AG04450 (cell line): ENCODE measurements around the gene ARMC8. TPM values are rescaled to one million over a fixed set of nuclear protein-coding genes. Genes with fewer than 3 reads are reported as not detected.

Experiments used
- CTCF ChIA-PET: fragments of 300-600, 350-600 bp; formaldehyde crosslinking; extraction: SDS; loops from one replicate; lab custom pipeline; 2022; ENCODE audit warnings: antibody characterized with exemption, inconsistent platforms; lab: Charles Lee
- POLR2A ChIA-PET: fragments of 350-600 bp; formaldehyde crosslinking; extraction: SDS; loops from one replicate; lab custom pipeline; 2021; ENCODE audit warnings: antibody characterized with exemption, inconsistent platforms; lab: Yijun Ruan, JAX
- DNase-seq: peaks from one replicate; pipeline ENCODE4 v3.0.0-alpha.2; 2011; ENCODE audit warnings: low read depth, low spot score
- H3K27ac ChIP-seq: one replicate; pipeline ENCODE4 v1.5.1; 2012; ENCODE audit warnings: low read depth, low read length, control low read depth
- H3K27me3 ChIP-seq: one replicate; pipeline ENCODE4 v1.6.0; 2012; ENCODE audit warnings: low read length; ENCODE audit not compliant: control insufficient read depth, insufficient read depth
- H3K4me3 ChIP-seq: 2 replicates; pipeline ENCODE4 v1.5.1; 2011; ENCODE audit warnings: mild to moderate bottlenecking, low read depth, low read length, control low read depth
- H3K9me3 ChIP-seq: 2 replicates; pipeline ENCODE4 v1.5.1; 2012; ENCODE audit warnings: low read length; ENCODE audit not compliant: control insufficient read depth, insufficient read depth
- CTCF ChIP-seq: IDR thresholded peaks from 2 replicates; pipeline ENCODE4 v1.5.1; 2011; ENCODE audit warnings: low read depth, low read length, control low read depth, inconsistent platforms
- polyA plus RNA-seq: library from polyadenylated mRNA; depleted of rRNA; stranded (reverse); fragments of >200 nt; gene quantifications from 2 replicates; pipeline ENCODE4 v1.2.3, GENCODE V29; 2011

The ARMC8 gene
- polyA plus RNA-seq, 1 experiment = 61.2 TPM

- H3K9me3 ChIP-seq = no peaks in the 10 kb centered on the region; the same call in 1 of the 2 replicates
- no peak overlapping the region for H3K27ac ChIP-seq
- no peak overlapping the region for H3K4me3 ChIP-seq
- DNase-seq = no peak
- ChIA-PET POLR2A (no interaction called here), CTCF (interaction anchor here (0.7 kb wide), 1 partner anchor 110 kb away, joined by 4 read pairs; no protein-coding TSS in a partner anchor)
- no peak for TF ChIP-seq CTCF
- peaks cover 6% of the 10 kb centered on the region for H3K27me3 ChIP-seq
Measured at GRCh38 chr3:138326866-138327595, 139.9 kb downstream of the ARMC8 start.

GRCh38 chr3:138327831-138328230 lies 140.7 kb downstream of the ARMC8 start:
- DNase-seq = no peak
- ChIA-PET POLR2A (no interaction called here), CTCF (interaction anchor here (1.1 to 2.5 kb wide), 5 partner anchors 22 to 138 kb away, joined by 3 to 11 read pairs (median 8); no protein-coding TSS in a partner anchor)
- Histone ChIP-seq H3K27ac (no peak overlapping the region), H3K27me3 (peaks cover 5% of the 10 kb centered on the region), H3K4me3 (no peak overlapping the region), H3K9me3 (no peaks in the 10 kb centered on the region; the same call in 1 of the 2 replicates)
- no peak for TF ChIP-seq CTCF

- peak; percentile 21; the same call in 1 of the 2 replicates for TF ChIP-seq CTCF
- Histone ChIP-seq H3K9me3 (no peaks in the 10 kb centered on the region; the same call in 1 of the 2 replicates), H3K27me3 (peaks cover 4% of the 10 kb centered on the region), H3K27ac (no peak overlapping the region), H3K4me3 (no peak overlapping the region)
- ChIA-PET CTCF (interaction anchor here (0.8 to 5.2 kb wide), 8 partner anchors 8 to 139 kb away, joined by 3 to 36 read pairs (median 6); partner anchors contain the start of gene MRAS), POLR2A (interaction anchor here (0.6 kb wide), 1 partner anchor 366 kb away, joined by 3 read pairs; no protein-coding TSS in a partner anchor)
- DNase-seq = no peak
Measured at GRCh38 chr3:138328341-138328740, 141.2 kb downstream of the ARMC8 start.

DNA sequence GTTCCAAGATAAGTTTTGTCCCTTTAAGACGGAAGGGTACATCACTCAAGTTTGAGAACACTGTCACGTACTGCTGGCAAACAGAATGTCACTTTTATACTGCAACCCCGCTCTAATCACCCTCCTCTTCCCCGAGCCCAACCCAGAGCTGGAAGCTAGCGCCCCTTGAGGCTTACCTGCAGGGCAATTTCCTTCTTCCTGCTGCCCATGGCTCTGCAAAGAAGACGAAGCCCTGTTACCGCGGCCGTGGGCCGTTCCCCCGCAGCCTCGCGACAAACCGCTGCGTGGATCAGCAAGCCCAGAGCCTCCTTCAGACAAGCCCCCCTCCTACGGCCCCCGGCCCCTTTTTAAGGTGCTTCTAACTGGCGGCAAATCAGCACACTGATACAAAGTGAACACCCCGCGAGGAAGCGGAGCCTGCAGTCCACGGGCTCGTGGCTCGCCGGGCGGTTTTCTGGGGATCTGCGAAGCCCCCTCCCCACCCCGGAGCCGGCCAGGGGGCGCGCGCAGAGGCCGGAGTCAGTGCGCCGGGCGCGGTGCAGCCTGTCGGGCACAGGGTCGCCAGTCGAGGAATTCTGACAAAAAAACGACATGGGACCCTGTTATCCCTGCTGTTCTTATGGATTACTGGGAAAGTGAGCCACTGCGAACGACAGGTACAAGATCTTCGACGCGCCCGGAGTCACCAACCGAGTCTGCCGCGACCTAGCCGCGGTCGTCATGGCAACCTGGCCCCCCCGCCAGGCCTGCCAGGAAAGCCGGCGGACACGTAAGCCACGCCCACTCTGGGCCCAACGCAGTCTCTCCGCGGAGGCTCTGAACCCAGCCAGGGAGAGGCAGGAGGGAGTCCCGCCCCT lies 142.3 kb downstream of the ARMC8 start, which contains the start of gene NME9:
TSS of gene NME9 (minus strand) at position 725 of the 857 bp plus-strand sequence. CDS start at position 209, 516 bp downstream.
- Histone ChIP-seq H3K4me3 (peak within 1 kb of the TSS; percentile 68), H3K9me3 (no peaks in the 10 kb centered on the region; the same call in 1 of the 2 replicates), H3K27ac (no peak within 1 kb of the TSS), H3K27me3 (peaks cover 5% of the 10 kb centered on the region)
- CTCF ChIA-PET = interaction anchor here (0.6 to 5.2 kb wide), 11 partner anchors 9 to 1932 kb away, joined by 3 to 36 read pairs (median 4); partner anchors contain the start of gene MRAS
- POLR2A ChIA-PET = interaction anchor here (0.6 kb wide), 1 partner anchor 365 kb away, joined by 3 read pairs; no protein-coding TSS in a partner anchor
- DNase-seq = peak; percentile 55
- TF ChIP-seq CTCF = peak; percentile 79
